Fibroblast of lung (primary cell): ENCODE measurements around the gene NOC4L. TPM values are rescaled to one million over a fixed set of nuclear protein-coding genes. Genes with fewer than 3 reads are reported as not detected.

ENCODE experiments used
- DNase-seq, 2 donors: peaks; one replicate each; pipeline versions ENCODE4 v3.0.0 to v3.0.0-alpha.2; 2010; ENCODE audit warnings: low read depth in 2 of 2
- H2AFZ ChIP-seq: 2 replicates; pipeline ENCODE4 v1.5.1; 2012; ENCODE audit warnings: low read length, control low read depth, inconsistent platforms
- H3K27ac ChIP-seq: 2 replicates; pipeline ENCODE4 v1.5.1; 2011; ENCODE audit warnings: low read length, control low read depth; ENCODE audit not compliant: insufficient read depth
- H3K27me3 ChIP-seq: 2 replicates; pipeline ENCODE4 v1.5.1; 2011; ENCODE audit warnings: mild to moderate bottlenecking, low read length; ENCODE audit not compliant: control insufficient read depth, insufficient read depth
- H3K36me3 ChIP-seq: 2 replicates; pipeline ENCODE4 v1.5.1; 2011; ENCODE audit warnings: low read length; ENCODE audit not compliant: control insufficient read depth, insufficient read depth
- H3K4me1 ChIP-seq: 2 replicates; pipeline ENCODE4 v1.5.1; 2011; ENCODE audit warnings: low read length; ENCODE audit not compliant: control insufficient read depth, insufficient read depth; ENCODE audit errors: extremely low read depth
- H3K4me2 ChIP-seq: 2 replicates; pipeline ENCODE4 v1.5.1; 2011; ENCODE audit warnings: low read length, control low read depth; ENCODE audit not compliant: insufficient read depth; ENCODE audit errors: extremely low read depth
- H3K4me3 ChIP-seq, 4 experiments: fragments of 200-600 bp in 1 of 4; sonication (generic) in 1 of 4; replicated peaks in 1 of 4; 2 replicates each; pipeline ENCODE4 v1.5.1; 2011 to 2016; ENCODE audit warnings: low read length in 4 of 4, low read depth in 3 of 4, mild to moderate bottlenecking in 3 of 4, control low read depth in 2 of 4, inconsistent platforms in 1 of 4, mixed read lengths in 1 of 4; ENCODE audit not compliant: insufficient read depth in 1 of 4; ENCODE audit errors: control extremely low read depth in 1 of 4
- H3K79me2 ChIP-seq: 2 replicates; pipeline ENCODE4 v1.5.1; 2012; ENCODE audit warnings: mild to moderate bottlenecking, low read length, inconsistent platforms; ENCODE audit not compliant: control insufficient read depth, insufficient read depth
- H3K9ac ChIP-seq: 2 replicates; pipeline ENCODE4 v1.5.1; 2011; ENCODE audit warnings: mild to moderate bottlenecking, low read length, control low read depth; ENCODE audit not compliant: insufficient read depth
- H3K9me3 ChIP-seq: 2 replicates; pipeline ENCODE4 v1.5.1; 2012; ENCODE audit warnings: low read depth, low read length; ENCODE audit not compliant: control insufficient read depth, insufficient read depth
- H4K20me1 ChIP-seq: 2 replicates; pipeline ENCODE4 v1.5.1; 2011; ENCODE audit warnings: low read length; ENCODE audit not compliant: control insufficient read depth, insufficient read depth; ENCODE audit errors: extremely low read depth
- EZH2 ChIP-seq: IDR thresholded peaks from 2 replicates; pipeline ENCODE4 v1.5.1; 2012; ENCODE audit warnings: low read length, control low read depth, mild to moderate bottlenecking; ENCODE audit errors: missing control alignments
- polyA plus RNA-seq, 2 donors: library from polyadenylated mRNA; depleted of rRNA in 1 of 2; stranded (reverse) in 1 of 2; unstranded in 1 of 2; fragments of >200 nt; gene quantifications; 2 replicates each; pipeline ENCODE4 v1.2.1, GENCODE V29; 2011 to 2012; ENCODE audit warnings: missing spikeins in 1 of 2
- total RNA-seq: library from RNA; depleted of rRNA; stranded (reverse); fragments of >200 nt; gene quantifications from 2 replicates; pipeline ENCODE4 v1.2.1, GENCODE V29; 2014
- TF ChIP-seq, protein P1 (sequence below), 2 donors: IDR thresholded peaks in 1 of 2; conservative IDR thresholded peaks in 1 of 2; 1 replicate in 1 of 2; 2 replicates in 1 of 2; pipeline ENCODE4 v1.5.1; 2011 to 2012; ENCODE audit warnings: low read length in 2 of 2, control low read depth in 1 of 2, inconsistent platforms in 1 of 2, low read depth in 1 of 2, mild to moderate bottlenecking in 1 of 2

Gene NOC4L
- total and polyA plus RNA-seq, 2 donors (not counting 1 experiment from before 2014, with no cell fraction given), result 3.0 to 6.8 TPM

DNA sequence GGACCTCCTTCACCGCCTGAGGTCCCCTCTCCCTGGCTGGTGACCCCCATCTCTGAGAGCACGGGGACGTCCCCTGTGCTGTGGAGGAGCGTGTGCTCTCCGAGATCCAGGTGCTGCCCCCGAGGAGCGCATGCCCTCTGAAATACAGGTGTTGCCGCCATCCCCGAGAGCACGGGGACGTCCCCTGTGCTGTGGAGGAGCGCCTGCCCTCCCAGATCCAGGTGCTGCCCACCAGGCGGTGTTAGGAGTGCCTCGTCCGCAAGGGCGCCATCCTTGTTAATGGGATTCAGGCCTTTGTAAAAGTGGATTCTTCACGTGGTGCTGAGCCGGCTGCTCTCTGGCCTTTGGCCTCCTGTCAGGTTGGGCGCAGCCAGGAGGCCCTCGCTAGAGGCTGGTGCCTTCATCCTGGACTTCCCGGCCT is 10.1 kb downstream of the NOC4L start:
- Histone ChIP-seq H4K20me1 (no peaks in the 10 kb centered on the region), H3K27ac (no peak overlapping the region), H3K79me2 (no peaks in the 10 kb centered on the region), H3K36me3 (peaks cover 14% of the 10 kb centered on the region), H3K4me1 (no peaks in the 10 kb centered on the region), H3K9me3 (peaks cover 12% of the 10 kb centered on the region), H3K27me3 (no peaks in the 10 kb centered on the region), H3K4me2 (no peak overlapping the region), H3K4me3 (no peak overlapping the region), H2AFZ (no peak overlapping the region), H3K9ac (no peak overlapping the region)
- TF ChIP-seq, protein P1, sequence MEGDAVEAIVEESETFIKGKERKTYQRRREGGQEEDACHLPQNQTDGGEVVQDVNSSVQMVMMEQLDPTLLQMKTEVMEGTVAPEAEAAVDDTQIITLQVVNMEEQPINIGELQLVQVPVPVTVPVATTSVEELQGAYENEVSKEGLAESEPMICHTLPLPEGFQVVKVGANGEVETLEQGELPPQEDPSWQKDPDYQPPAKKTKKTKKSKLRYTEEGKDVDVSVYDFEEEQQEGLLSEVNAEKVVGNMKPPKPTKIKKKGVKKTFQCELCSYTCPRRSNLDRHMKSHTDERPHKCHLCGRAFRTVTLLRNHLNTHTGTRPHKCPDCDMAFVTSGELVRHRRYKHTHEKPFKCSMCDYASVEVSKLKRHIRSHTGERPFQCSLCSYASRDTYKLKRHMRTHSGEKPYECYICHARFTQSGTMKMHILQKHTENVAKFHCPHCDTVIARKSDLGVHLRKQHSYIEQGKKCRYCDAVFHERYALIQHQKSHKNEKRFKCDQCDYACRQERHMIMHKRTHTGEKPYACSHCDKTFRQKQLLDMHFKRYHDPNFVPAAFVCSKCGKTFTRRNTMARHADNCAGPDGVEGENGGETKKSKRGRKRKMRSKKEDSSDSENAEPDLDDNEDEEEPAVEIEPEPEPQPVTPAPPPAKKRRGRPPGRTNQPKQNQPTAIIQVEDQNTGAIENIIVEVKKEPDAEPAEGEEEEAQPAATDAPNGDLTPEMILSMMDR (conservative IDR thresholded peaks at IDR 0.05 in 1 of 2, IDR thresholded peaks at IDR 0.05 in 1 of 2; ENCODE audit: low read depth in 1 of 2, low read length in 2 of 2), result no peak
- no peak for TF ChIP-seq EZH2
- no peak for DNase-seq

DNA sequence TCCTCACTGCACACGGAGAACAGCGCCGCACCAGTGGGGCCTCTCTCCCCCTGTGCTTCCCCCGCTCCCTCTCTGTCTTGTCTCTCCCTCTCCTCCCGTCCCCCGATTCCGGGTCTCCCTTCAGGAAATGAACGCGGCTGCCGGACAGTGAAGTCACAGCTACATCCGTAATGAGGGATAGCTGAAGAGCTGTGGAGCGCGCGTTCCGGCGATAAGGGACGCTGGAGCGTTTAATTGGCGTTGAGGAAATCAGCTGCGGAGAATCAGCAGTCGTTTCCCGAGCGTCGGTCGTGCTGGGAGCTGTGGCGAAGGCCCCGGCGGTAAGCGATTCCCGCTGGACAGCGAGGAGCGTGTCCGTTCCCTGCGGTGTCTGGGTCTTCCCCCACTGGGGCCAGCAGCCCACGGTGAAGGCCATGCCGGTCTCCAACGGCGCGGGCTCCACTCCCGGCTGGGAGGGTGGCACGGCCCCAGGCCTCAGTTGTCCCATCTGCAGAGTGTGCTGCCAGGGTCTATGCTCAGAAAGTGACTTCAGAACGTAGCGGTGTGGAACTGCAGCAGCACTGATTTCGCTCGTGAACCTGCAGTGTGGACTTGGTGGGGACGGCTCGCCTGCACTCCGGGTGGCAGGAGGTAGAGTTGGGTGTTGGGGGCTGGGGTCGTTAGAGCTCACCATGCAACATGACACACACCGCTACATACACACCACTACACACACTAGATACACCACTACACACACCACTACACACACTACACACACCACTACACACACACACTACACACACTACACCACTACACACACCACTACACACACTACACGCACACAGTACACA is 10.9 kb downstream of the NOC4L start:
- no peak overlapping the region for H3K27ac ChIP-seq
- peaks cover 12% of the 10 kb centered on the region for H3K9me3 ChIP-seq
- no peak overlapping the region for H3K4me3 ChIP-seq
- no peak for DNase-seq
- no peaks in the 10 kb centered on the region for H3K79me2 ChIP-seq
- H3K9ac ChIP-seq, result no peak overlapping the region
- H3K4me2 ChIP-seq, result no peak overlapping the region
- H3K36me3 ChIP-seq, result peaks cover 12% of the 10 kb centered on the region
- H4K20me1 ChIP-seq, result no peaks in the 10 kb centered on the region
- H2AFZ ChIP-seq, result no peak overlapping the region
- no peaks in the 10 kb centered on the region for H3K4me1 ChIP-seq
- no peaks in the 10 kb centered on the region for H3K27me3 ChIP-seq
- TF ChIP-seq, protein P1 (conservative IDR thresholded peaks at IDR 0.05 in 1 of 2, IDR thresholded peaks at IDR 0.05 in 1 of 2; ENCODE audit: low read depth in 1 of 2, low read length in 2 of 2), result no peak
- no peak for TF ChIP-seq EZH2

DNA sequence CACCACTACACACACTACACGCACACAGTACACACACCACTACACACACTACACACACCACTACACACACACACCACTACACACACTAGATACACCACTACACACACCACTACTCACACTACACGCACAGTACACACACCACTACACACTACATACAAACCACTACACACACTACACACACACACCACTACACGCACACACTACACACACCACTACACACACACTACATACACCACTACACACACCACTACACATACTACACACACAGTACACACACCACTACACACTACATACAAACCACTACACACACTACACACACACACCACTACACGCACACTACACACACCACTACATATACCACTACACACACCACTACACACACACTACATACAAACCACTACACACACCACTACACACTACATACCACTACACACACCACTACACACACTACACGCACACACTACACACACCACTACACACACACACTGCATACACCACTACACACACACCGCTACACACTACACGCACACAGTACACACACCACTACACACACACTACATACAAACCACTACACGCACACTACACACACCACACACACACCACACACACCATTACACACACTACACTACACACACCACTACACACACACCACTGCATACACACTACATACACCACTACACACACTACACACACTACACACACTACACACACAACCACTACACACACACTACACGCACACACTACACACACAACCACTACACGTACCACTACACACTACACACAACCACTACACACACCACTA is 11.7 kb downstream of the NOC4L start:
- no peaks in the 10 kb centered on the region for H3K79me2 ChIP-seq
- no peak overlapping the region for H3K4me3 ChIP-seq
- peaks cover 12% of the 10 kb centered on the region for H3K36me3 ChIP-seq
- no peaks in the 10 kb centered on the region for H3K27me3 ChIP-seq
- no peak overlapping the region for H3K4me2 ChIP-seq
- peaks cover 12% of the 10 kb centered on the region for H3K9me3 ChIP-seq
- no peak overlapping the region for H2AFZ ChIP-seq
- no peak overlapping the region for H3K27ac ChIP-seq
- no peaks in the 10 kb centered on the region for H4K20me1 ChIP-seq
- TF ChIP-seq EZH2, result no peak
- TF ChIP-seq, protein P1 (conservative IDR thresholded peaks at IDR 0.05 in 1 of 2, IDR thresholded peaks at IDR 0.05 in 1 of 2; ENCODE audit: low read depth in 1 of 2, low read length in 2 of 2), result no peak
- H3K4me1 ChIP-seq, result no peaks in the 10 kb centered on the region
- DNase-seq, result no peak
- no peak overlapping the region for H3K9ac ChIP-seq
